ENCODE measurements around the gene DHRS12.

The DHRS12 gene

DNA sequence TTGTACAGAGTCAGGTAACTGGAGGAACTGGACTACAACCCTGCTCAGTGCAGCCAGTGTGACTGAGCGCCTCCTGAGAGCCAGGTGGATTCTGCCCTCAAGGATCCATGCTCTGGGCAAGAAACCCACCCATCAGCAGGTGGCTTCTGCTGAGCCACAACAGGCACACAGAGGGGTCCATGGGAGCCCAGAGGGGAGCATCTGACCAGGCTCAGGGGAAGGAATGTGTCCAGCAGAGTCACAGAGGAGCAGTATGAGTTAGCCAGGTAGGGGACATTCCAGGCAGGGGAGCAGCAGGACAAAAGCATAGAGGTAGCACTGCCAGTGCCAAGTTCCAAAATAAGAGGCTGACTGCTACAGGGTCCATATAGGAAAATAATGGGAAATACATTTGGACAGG, 19.9 kb downstream of the DHRS12 start:
- H3K27ac ChIP-seq, result no peak overlapping the region
- no peaks in the 10 kb centered on the region for H3K4me1 ChIP-seq (ENCODE audit: control insufficient read depth in 1 of 2, insufficient read depth in 1 of 2, low read depth in 1 of 2, low read length in 1 of 2)
- H3K4me3 ChIP-seq (ENCODE audit: low read depth in 1 of 2, low read length in 1 of 2), result no peak overlapping the region
- peaks cover 5% of the 10 kb centered on the region for H3K27me3 ChIP-seq
- TF ChIP-seq, protein P1, sequence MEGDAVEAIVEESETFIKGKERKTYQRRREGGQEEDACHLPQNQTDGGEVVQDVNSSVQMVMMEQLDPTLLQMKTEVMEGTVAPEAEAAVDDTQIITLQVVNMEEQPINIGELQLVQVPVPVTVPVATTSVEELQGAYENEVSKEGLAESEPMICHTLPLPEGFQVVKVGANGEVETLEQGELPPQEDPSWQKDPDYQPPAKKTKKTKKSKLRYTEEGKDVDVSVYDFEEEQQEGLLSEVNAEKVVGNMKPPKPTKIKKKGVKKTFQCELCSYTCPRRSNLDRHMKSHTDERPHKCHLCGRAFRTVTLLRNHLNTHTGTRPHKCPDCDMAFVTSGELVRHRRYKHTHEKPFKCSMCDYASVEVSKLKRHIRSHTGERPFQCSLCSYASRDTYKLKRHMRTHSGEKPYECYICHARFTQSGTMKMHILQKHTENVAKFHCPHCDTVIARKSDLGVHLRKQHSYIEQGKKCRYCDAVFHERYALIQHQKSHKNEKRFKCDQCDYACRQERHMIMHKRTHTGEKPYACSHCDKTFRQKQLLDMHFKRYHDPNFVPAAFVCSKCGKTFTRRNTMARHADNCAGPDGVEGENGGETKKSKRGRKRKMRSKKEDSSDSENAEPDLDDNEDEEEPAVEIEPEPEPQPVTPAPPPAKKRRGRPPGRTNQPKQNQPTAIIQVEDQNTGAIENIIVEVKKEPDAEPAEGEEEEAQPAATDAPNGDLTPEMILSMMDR (IDR thresholded peaks at IDR 0.05), result no peak
- H3K36me3 ChIP-seq, result no peaks in the 10 kb centered on the region
- H3K9me3 ChIP-seq, result no peaks in the 10 kb centered on the region

DNA sequence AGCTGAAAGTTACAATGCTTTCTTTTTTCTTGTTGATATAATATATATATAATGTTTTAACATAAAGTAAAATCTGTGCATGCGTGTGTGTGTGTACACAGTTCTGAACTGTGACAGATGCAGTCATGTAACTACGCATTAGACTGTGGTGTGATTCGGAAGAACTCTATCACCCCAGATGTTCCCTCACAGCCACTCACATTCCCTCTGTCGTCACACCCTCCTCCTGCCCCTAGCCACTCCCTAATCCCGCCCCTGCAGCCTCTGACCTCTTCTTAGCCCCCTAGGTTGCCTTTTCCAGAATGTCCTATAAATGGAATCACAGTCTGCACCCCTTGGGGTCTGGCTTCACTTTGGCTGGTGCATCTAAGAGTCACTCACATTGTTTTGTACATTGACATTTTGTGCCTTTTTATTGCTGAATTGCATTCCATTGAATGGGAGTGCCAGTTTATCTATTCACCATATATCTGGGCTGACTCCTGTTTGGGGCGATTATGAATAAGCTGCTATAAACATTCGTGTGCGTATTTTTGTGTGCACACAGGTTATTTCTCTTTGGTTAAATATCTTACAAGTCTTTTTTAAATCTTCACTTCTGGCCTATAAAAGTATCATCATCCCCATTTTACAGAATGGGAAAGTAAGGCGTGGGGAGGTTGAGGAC, 20.4 kb downstream of the DHRS12 start:
- Histone ChIP-seq H3K27ac (no peak overlapping the region), H3K9me3 (no peaks in the 10 kb centered on the region), H3K4me3 (ENCODE audit: low read depth in 1 of 2, low read length in 1 of 2) (no peak overlapping the region), H3K36me3 (no peaks in the 10 kb centered on the region), H3K27me3 (peaks cover 9% of the 10 kb centered on the region), H3K4me1 (ENCODE audit: control insufficient read depth in 1 of 2, insufficient read depth in 1 of 2, low read depth in 1 of 2, low read length in 1 of 2) (no peaks in the 10 kb centered on the region)
- TF ChIP-seq, protein P1 (IDR thresholded peaks at IDR 0.05), result no peak

GRCh38 chr13:51782026-51782710, 21.8 kb downstream of the DHRS12 start:
- Histone ChIP-seq H3K4me3 (ENCODE audit: low read depth in 1 of 2, low read length in 1 of 2) (no peak overlapping the region), H3K9me3 (no peaks in the 10 kb centered on the region), H3K27me3 (peaks cover 23% of the 10 kb centered on the region), H3K36me3 (no peaks in the 10 kb centered on the region), H3K4me1 (ENCODE audit: control insufficient read depth in 1 of 2, insufficient read depth in 1 of 2, low read depth in 1 of 2, low read length in 1 of 2) (no peaks in the 10 kb centered on the region), H3K27ac (no peak overlapping the region)
- TF ChIP-seq, protein P1 (IDR thresholded peaks at IDR 0.05), result no peak

DNA sequence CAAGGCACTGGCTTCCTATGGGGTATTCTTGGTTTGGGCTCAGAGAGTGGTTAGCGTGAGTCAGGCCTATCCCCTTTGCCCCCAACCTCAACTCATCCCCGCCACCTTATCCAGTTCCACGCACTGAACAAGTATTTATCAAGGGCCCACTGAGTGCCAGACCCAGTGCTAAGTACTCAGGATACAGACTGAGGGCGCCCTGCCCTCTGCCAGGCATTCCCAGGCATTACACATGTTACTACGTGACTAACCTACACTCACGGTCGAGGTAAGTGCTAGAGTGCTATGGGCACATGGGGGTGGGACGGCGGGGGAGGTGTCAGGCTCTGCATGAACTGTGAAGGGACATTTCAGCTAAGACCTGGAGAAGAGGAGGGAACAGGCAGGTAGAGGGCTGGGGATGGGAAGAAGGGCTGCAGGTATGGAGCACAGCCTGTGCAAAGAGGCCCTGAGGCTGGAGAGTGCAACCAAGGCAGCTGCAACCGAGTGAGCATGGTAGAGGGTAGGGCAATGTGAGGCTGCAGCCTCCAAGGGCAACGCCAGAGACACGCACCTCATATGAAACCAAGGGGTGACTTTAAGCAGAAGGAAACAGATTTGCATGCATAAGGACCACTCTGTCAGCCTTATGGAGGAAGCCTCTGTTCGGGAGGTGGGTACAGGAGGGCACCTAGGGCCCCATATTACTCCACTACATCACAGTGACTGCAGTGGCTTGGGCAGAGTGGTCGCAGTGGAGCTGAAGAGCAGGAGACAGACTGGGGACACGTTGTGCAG, 22.5 kb downstream of the DHRS12 start:
- TF ChIP-seq, protein P1 (IDR thresholded peaks at IDR 0.05), result no peak
- H3K9me3 ChIP-seq, result no peaks in the 10 kb centered on the region
- no peak overlapping the region for H3K27ac ChIP-seq
- H3K36me3 ChIP-seq, result no peaks in the 10 kb centered on the region
- H3K4me3 ChIP-seq (ENCODE audit: low read depth in 1 of 2, low read length in 1 of 2), result no peak overlapping the region
- H3K4me1 ChIP-seq (ENCODE audit: control insufficient read depth in 1 of 2, insufficient read depth in 1 of 2, low read depth in 1 of 2, low read length in 1 of 2), result no peaks in the 10 kb centered on the region
- peaks cover 31% of the 10 kb centered on the region for H3K27me3 ChIP-seq

- Histone ChIP-seq H3K27me3 (peaks cover 30% of the 10 kb centered on the region), H3K9me3 (no peaks in the 10 kb centered on the region), H3K36me3 (no peaks in the 10 kb centered on the region), H3K4me3 (ENCODE audit: low read depth in 1 of 2, low read length in 1 of 2) (no peak overlapping the region), H3K27ac (no peak overlapping the region), H3K4me1 (ENCODE audit: control insufficient read depth in 1 of 2, insufficient read depth in 1 of 2, low read depth in 1 of 2, low read length in 1 of 2) (no peaks in the 10 kb centered on the region)
- TF ChIP-seq, protein P1 (IDR thresholded peaks at IDR 0.05), result no peak
Measured at GRCh38 chr13:51780099-51780498, 23.9 kb downstream of the DHRS12 start.

Measured in neutrophil (primary cell).